K562 (cell line): ENCODE measurements around the gene VWA8.

Source experiments
- CCAR2 ChIP-seq: fragments of 200-400 bp; formaldehyde crosslinking; IDR thresholded peaks from 2 replicates; pipeline ENCODE4 v1.6.1; 2017; ENCODE audit warnings: mild to moderate bottlenecking, low read depth, low read length
- CEBPB ChIP-seq: fragments of 450-650 bp; IDR thresholded peaks from 2 replicates; pipeline ENCODE4 v1.6.1; 2016; ENCODE audit warnings: missing genetic modification characterization, missing compliant biosample characterization
- CHD1 ChIP-seq: fragments of 200-600 bp; sonication (generic); IDR thresholded peaks from one replicate; pipeline ENCODE4 v1.6.1; 2012; ENCODE audit warnings: mild to moderate bottlenecking, moderate library complexity, low read length, inconsistent platforms
- E2F6 ChIP-seq, 2 experiments: IDR thresholded peaks; 2 replicates each; pipeline ENCODE4 v1.6.1; 2011; ENCODE audit warnings: borderline replicate concordance in 1 of 2, control low read depth in 1 of 2, low read depth in 1 of 2, low read length in 1 of 2, mild to moderate bottlenecking in 1 of 2, mixed read lengths in 1 of 2, moderate library complexity in 1 of 2; ENCODE audit not compliant: insufficient read depth in 1 of 2, insufficient read length in 1 of 2, poor library complexity in 1 of 2, severe bottlenecking in 1 of 2; ENCODE audit errors: extremely low read depth in 1 of 2
- KLF16 ChIP-seq: IDR thresholded peaks from 2 replicates; pipeline ENCODE4 v1.6.1; 2016; ENCODE audit warnings: antibody characterized with exemption
- MED1 ChIP-seq: sonication (generic); formaldehyde crosslinking; IDR thresholded peaks from 2 replicates; pipeline ENCODE4 v1.8.1; 2023; ENCODE audit warnings: missing genetic modification reagents, borderline replicate concordance
- PRDM10 ChIP-seq: fragments of 450-650 bp; IDR thresholded peaks from 2 replicates; pipeline ENCODE4 v1.6.1; 2018; ENCODE audit not compliant: partially characterized antibody
- REST ChIP-seq, 2 experiments: fragments of 450-650 bp; formaldehyde crosslinking in 1 of 2; IDR thresholded peaks; 2 replicates each; pipeline versions ENCODE4 v1.4.0 to v1.6.1; 2014 to 2020; ENCODE audit warnings: mild to moderate bottlenecking in 2 of 2, borderline replicate concordance in 1 of 2, low read depth in 1 of 2
- RNF2 ChIP-seq: sonication (generic); IDR thresholded peaks from 2 replicates; pipeline ENCODE4 v1.6.1; 2016
- SMAD2 ChIP-seq: fragments of 150-350 bp; IDR thresholded peaks from 2 replicates; pipeline ENCODE4 v1.6.1; 2014; ENCODE audit warnings: low read depth, mild to moderate bottlenecking, low read length
- SREBF1 ChIP-seq: fragments of 150-350 bp; IDR thresholded peaks from 2 replicates; pipeline ENCODE4 v1.6.1; 2014; ENCODE audit warnings: antibody characterized with exemption, low read depth, low read length, borderline replicate concordance
- ZNF644 ChIP-seq: fragments of 200-800 bp; sonication (Bioruptor generic); IDR thresholded peaks from 2 replicates; pipeline ENCODE4 v1.6.1; 2016; ENCODE audit warnings: low read depth, missing genetic modification characterization, missing compliant biosample characterization
- TF ChIP-seq, protein P1 (sequence below): sonication (generic); formaldehyde crosslinking; IDR thresholded peaks from 2 replicates; pipeline ENCODE4 v1.8.0; 2022; ENCODE audit warnings: mild to moderate bottlenecking, missing genetic modification reagents

- no peak for TF ChIP-seq REST (IDR thresholded peaks at IDR 0.05; ENCODE audit: borderline replicate concordance)
- no peak for TF ChIP-seq REST (CRISPR knock-in tag; IDR thresholded peaks at IDR 0.05; ENCODE audit: low read depth)
- no peak for TF ChIP-seq CHD1
- no peak for TF ChIP-seq E2F6 (IDR thresholded peaks at IDR 0.05; ENCODE audit: borderline replicate concordance in 1 of 2, extremely low read depth in 1 of 2, insufficient read depth in 1 of 2, insufficient read length in 1 of 2, low read depth in 1 of 2, low read length in 1 of 2, poor library complexity in 1 of 2, severe bottlenecking in 1 of 2)
- TF ChIP-seq SMAD2, result no peak
- TF ChIP-seq RNF2, result no peak
- TF ChIP-seq CEBPB (tag), result no peak
- TF ChIP-seq PRDM10, result no peak
- TF ChIP-seq, protein P1, sequence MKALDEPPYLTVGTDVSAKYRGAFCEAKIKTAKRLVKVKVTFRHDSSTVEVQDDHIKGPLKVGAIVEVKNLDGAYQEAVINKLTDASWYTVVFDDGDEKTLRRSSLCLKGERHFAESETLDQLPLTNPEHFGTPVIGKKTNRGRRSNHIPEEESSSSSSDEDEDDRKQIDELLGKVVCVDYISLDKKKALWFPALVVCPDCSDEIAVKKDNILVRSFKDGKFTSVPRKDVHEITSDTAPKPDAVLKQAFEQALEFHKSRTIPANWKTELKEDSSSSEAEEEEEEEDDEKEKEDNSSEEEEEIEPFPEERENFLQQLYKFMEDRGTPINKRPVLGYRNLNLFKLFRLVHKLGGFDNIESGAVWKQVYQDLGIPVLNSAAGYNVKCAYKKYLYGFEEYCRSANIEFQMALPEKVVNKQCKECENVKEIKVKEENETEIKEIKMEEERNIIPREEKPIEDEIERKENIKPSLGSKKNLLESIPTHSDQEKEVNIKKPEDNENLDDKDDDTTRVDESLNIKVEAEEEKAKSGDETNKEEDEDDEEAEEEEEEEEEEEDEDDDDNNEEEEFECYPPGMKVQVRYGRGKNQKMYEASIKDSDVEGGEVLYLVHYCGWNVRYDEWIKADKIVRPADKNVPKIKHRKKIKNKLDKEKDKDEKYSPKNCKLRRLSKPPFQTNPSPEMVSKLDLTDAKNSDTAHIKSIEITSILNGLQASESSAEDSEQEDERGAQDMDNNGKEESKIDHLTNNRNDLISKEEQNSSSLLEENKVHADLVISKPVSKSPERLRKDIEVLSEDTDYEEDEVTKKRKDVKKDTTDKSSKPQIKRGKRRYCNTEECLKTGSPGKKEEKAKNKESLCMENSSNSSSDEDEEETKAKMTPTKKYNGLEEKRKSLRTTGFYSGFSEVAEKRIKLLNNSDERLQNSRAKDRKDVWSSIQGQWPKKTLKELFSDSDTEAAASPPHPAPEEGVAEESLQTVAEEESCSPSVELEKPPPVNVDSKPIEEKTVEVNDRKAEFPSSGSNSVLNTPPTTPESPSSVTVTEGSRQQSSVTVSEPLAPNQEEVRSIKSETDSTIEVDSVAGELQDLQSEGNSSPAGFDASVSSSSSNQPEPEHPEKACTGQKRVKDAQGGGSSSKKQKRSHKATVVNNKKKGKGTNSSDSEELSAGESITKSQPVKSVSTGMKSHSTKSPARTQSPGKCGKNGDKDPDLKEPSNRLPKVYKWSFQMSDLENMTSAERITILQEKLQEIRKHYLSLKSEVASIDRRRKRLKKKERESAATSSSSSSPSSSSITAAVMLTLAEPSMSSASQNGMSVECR (CRISPR knock-in tag), result no peak
- TF ChIP-seq ZNF644 (tag), result no peak
- no peak for TF ChIP-seq SREBF1
- no peak for TF ChIP-seq MED1
- TF ChIP-seq KLF16, result no peak
- TF ChIP-seq CCAR2, result no peak
Observed at GRCh38 chr13:41578371-41578770, 382.5 kb downstream of the VWA8 start.
